ENCODE measurements around the gene SOX15. TPM values are rescaled to one million over a fixed set of nuclear protein-coding genes. Genes with fewer than 3 reads are reported as not detected.

Gene SOX15
- total and polyA plus RNA-seq, 2 of the 4 experiments (the other 2 are of a cell fraction): 0.18 to 0.62 TPM

DNA sequence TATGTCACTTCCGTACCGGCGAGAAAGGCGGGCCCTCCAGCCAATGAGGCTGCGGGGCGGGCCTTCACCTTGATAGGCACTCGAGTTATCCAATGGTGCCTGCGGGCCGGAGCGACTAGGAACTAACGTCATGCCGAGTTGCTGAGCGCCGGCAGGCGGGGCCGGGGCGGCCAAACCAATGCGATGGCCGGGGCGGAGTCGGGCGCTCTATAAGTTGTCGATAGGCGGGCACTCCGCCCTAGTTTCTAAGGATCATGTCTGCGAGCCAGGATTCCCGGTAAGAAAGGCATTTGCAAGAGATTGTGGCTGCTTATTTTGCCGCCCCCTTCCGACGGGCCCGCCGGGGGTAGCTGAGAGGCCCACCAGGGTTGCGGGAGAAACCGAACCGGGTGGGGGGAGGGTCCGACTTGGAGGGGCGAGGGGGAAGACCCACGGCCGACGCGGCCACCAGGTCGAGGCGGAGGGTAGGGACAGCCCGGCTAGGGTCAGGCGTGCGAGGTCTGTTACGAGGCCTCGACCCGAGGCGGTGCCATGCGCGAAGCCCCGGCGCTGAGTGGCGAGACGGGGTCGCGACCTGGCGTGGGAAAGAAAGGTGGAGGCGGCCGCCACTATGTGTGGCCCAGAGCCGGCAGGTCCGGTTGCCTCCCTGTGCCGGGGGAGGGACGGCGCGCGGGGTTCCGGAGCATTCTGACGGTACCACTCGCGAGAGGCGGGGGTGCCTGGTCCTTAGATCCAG lies 17.1 kb downstream of the SOX15 start:
- peaks cover 58% of the 10 kb centered on the region for H3K36me3 ChIP-seq (ENCODE audit: control insufficient read depth, insufficient read depth, low read length)
- peaks cover 8% of the 10 kb centered on the region for H3K4me1 ChIP-seq (ENCODE audit: control insufficient read depth, insufficient read depth, low read length)
- H2BK5ac ChIP-seq (ENCODE audit: low read depth, low read length, poor library complexity, severe bottlenecking): peak overlapping the region; percentile 78
- POLR2A ChIA-PET (ENCODE audit: unreplicated experiment): interaction anchor here (0.6 to 2.2 kb wide), 6 partner anchors 11 to 547 kb away, joined by 3 to 12 read pairs (median 4); partner anchors contain the start of genes MPDU1 and TMEM256
- no peak overlapping the region for H2BK15ac ChIP-seq (ENCODE audit: low read depth, low read length)
- peak overlapping the region; percentile 0; the same call in 1 of the 2 replicates for H3K4me2 ChIP-seq (ENCODE audit: low read depth, low read length)
- peak overlapping the region; percentile 99 for H2AK9ac ChIP-seq (replicated peaks; ENCODE audit: low read depth, low read length, poor library complexity)
- no TSS peak for BruUV-seq (replicated peaks)
- WGBS, 2 experiments (ENCODE audit: extremely low coverage in 2 of 2, insufficient read length in 1 of 2): 0% methylated on average over 43 of the region's 73 CpGs; no CpG with 5 or more reads in 1 of the 2 experiments
- no peaks in the 10 kb centered on the region for H3K9me3 ChIP-seq (ENCODE audit: control insufficient read depth, insufficient read depth, low read length)
- peaks cover 9% of the 10 kb centered on the region; the same call in 1 of the 2 replicates for H3K9me1 ChIP-seq (ENCODE audit: insufficient read depth, low read length)
- peak overlapping the region; percentile 6; the same call in 1 of the 2 replicates for H2BK120ac ChIP-seq (ENCODE audit: low read depth, low read length)
- ATAC-seq (ENCODE audit: low read depth): peak; percentile 88
- H3K79me1 ChIP-seq (ENCODE audit: low read depth in 1 of 2, low read length in 2 of 2): peaks cover 10 to 58% of the 10 kb centered on the region in 2 experiments; a peak in 3 of 4 replicates
- H4K91ac ChIP-seq (ENCODE audit: insufficient read depth, low read depth, low read length): peak overlapping the region; percentile 94
- H3K14ac ChIP-seq (replicated peaks; ENCODE audit: low read depth, low read length): peak overlapping the region; percentile 97
- H4K8ac ChIP-seq (ENCODE audit: low read depth in 2 of 2, low read length in 2 of 2): peak overlapping the region; percentile 73 to 81
- peak overlapping the region; percentile 92 for H3K4ac ChIP-seq (ENCODE audit: low read depth, low read length)
- H4K20me1 ChIP-seq (ENCODE audit: insufficient read depth, low read length): peaks cover 51% of the 10 kb centered on the region
- peak overlapping the region; percentile 1; the same call in 1 of the 2 replicates for H3K18ac ChIP-seq (ENCODE audit: low read depth, low read length)
- H3K56ac ChIP-seq (ENCODE audit: extremely low read depth, insufficient read depth, low read length): peak overlapping the region; percentile 81
- peak overlapping the region; percentile 32 for H4K5ac ChIP-seq (ENCODE audit: low read depth, low read length)
- CTCF ChIA-PET: interaction anchor here (1.2 kb wide), 1 partner anchor 12 kb away, joined by 4 read pairs; no protein-coding TSS in a partner anchor
- peak overlapping the region; percentile 91; the same call in 1 of the 2 replicates for H3K23ac ChIP-seq (ENCODE audit: low read depth, low read length)
- intact Hi-C loops (cut with micrococcal nuclease) (loop anchor here (5.0 kb wide), 1 partner anchor 270 kb away; no protein-coding TSS in a partner anchor), in situ Hi-C loops (cut with MboI; ENCODE audit: low sequenced_read_pairs) (no loop called here), dilution Hi-C loops (cut with HindIII; ENCODE audit: low sequenced_read_pairs, unreplicated experiment) (no loop called here)
- peak; percentile 99 for DNase-seq
- H2BK20ac ChIP-seq (ENCODE audit: low read depth, low read length): no peak overlapping the region
- H2AFZ ChIP-seq (replicated peaks; ENCODE audit: low read length, poor library complexity): peak overlapping the region; percentile 90
- H3K4me3 ChIP-seq (ENCODE audit: insufficient read depth, low read depth, low read length): peak overlapping the region; percentile 77
- H3K27me3 ChIP-seq (ENCODE audit: control insufficient read depth, insufficient read depth, low read length): no peaks in the 10 kb centered on the region
- TF ChIP-seq CHD1 (IDR thresholded peaks at IDR 0.05; ENCODE audit: low read depth, low read length) (peak; percentile 65; the same call in 1 of the 2 replicates), MAZ (IDR thresholded peaks at IDR 0.05; ENCODE audit: borderline replicate concordance, low read depth, low read length) (peak; percentile 36; the same call in 1 of the 2 replicates), FOS (IDR thresholded peaks at IDR 0.05; ENCODE audit: low read depth, low read length) (peak; percentile 86), NFE2L2 (IDR thresholded peaks at IDR 0.05; ENCODE audit: low read depth, low read length) (no peak), USF2 (IDR thresholded peaks at IDR 0.05; ENCODE audit: low read depth, low read length) (no peak), SMC3 (IDR thresholded peaks at IDR 0.05; ENCODE audit: low read depth, low read length) (no peak), POLR2A (IDR thresholded peaks at IDR 0.05; ENCODE audit: low read depth, low read length) (peak; percentile 100)
- peak overlapping the region; percentile 99 for H2AK5ac ChIP-seq (ENCODE audit: low read depth, low read length)
- peak overlapping the region; percentile 97 for H3K27ac ChIP-seq (ENCODE audit: insufficient read depth, low read length)
- H3K9ac ChIP-seq (ENCODE audit: low read depth, low read length): peak overlapping the region; percentile 95
